ENCODE data around the gene COL23A1.

The COL23A1 gene

GRCh38 chr5:178396796-178397720, 193.1 kb downstream of the COL23A1 start:
- Mint-ChIP-seq H3K9me3 (no peaks in the 10 kb centered on the region), H3K4me1 (peaks cover 42% of the 10 kb centered on the region), H3K27me3 (ENCODE audit: low read depth) (peaks cover 9% of the 10 kb centered on the region), H3K36me3 (ENCODE audit: low read depth) (no peaks in the 10 kb centered on the region), H3K4me3 (peak overlapping the region in 2 of 3 experiments; percentile 19 to 61), H3K27ac (peak overlapping the region; percentile 64 to 92 (median 78))
- no peak for TF ChIP-seq CTCF (IDR thresholded peaks at IDR 0.05; ENCODE audit: unreplicated experiment in 3 of 3)

- no peak for TF ChIP-seq CTCF (IDR thresholded peaks at IDR 0.05; ENCODE audit: unreplicated experiment in 3 of 3)
- H3K36me3 Mint-ChIP-seq (ENCODE audit: low read depth) = no peaks in the 10 kb centered on the region
- H3K4me3 Mint-ChIP-seq = peak overlapping the region in 2 of 3 experiments; percentile 56 to 85
- peaks cover 59% of the 10 kb centered on the region for H3K4me1 Mint-ChIP-seq
- H3K27ac Mint-ChIP-seq = peak overlapping the region in 1 of 3 experiments; percentile 55
- no peaks in the 10 kb centered on the region for H3K9me3 Mint-ChIP-seq
- H3K27me3 Mint-ChIP-seq (ENCODE audit: low read depth) = peaks cover 9% of the 10 kb centered on the region
Measured at GRCh38 chr5:178394074-178394473, 196.1 kb downstream of the COL23A1 start.

- H3K4me3 Mint-ChIP-seq = peak overlapping the region in 1 of 3 experiments; percentile 62
- peaks cover 63% of the 10 kb centered on the region for H3K4me1 Mint-ChIP-seq
- no peaks in the 10 kb centered on the region for H3K9me3 Mint-ChIP-seq
- TF ChIP-seq CTCF (IDR thresholded peaks at IDR 0.05; ENCODE audit: unreplicated experiment in 3 of 3) = no peak
- H3K36me3 Mint-ChIP-seq (ENCODE audit: low read depth) = no peaks in the 10 kb centered on the region
- H3K27ac Mint-ChIP-seq = peak overlapping the region in 2 of 3 experiments; percentile 24 to 39
- H3K27me3 Mint-ChIP-seq (ENCODE audit: low read depth) = peaks cover 15% of the 10 kb centered on the region
Measured at GRCh38 chr5:178392931-178393394, 197.2 kb downstream of the COL23A1 start.

GRCh38 chr5:178392386-178392785, 197.8 kb downstream of the COL23A1 start:
- peaks cover 63% of the 10 kb centered on the region for H3K4me1 Mint-ChIP-seq
- no peaks in the 10 kb centered on the region for H3K36me3 Mint-ChIP-seq (ENCODE audit: low read depth)
- peak overlapping the region in 2 of 3 experiments; percentile 14 to 52 for H3K27ac Mint-ChIP-seq
- H3K4me3 Mint-ChIP-seq = peak overlapping the region in 1 of 3 experiments; percentile 62
- no peaks in the 10 kb centered on the region for H3K9me3 Mint-ChIP-seq
- no peak for TF ChIP-seq CTCF (IDR thresholded peaks at IDR 0.05; ENCODE audit: unreplicated experiment in 3 of 3)
- H3K27me3 Mint-ChIP-seq (ENCODE audit: low read depth) = peaks cover 18% of the 10 kb centered on the region

GRCh38 chr5:178391480-178391879, 198.7 kb downstream of the COL23A1 start:
- H3K4me3 Mint-ChIP-seq = peak overlapping the region in 1 of 3 experiments; percentile 52
- no peak for TF ChIP-seq CTCF (IDR thresholded peaks at IDR 0.05; ENCODE audit: unreplicated experiment in 3 of 3)
- no peaks in the 10 kb centered on the region for H3K9me3 Mint-ChIP-seq
- peak overlapping the region; percentile 45 to 74 (median 52) for H3K27ac Mint-ChIP-seq
- H3K27me3 Mint-ChIP-seq (ENCODE audit: low read depth) = peaks cover 11% of the 10 kb centered on the region
- peaks cover 66% of the 10 kb centered on the region for H3K4me1 Mint-ChIP-seq
- no peaks in the 10 kb centered on the region for H3K36me3 Mint-ChIP-seq (ENCODE audit: low read depth)

Measured in nephron (organoid).